ENCODE measurements around the gene SYT14.

DNA sequence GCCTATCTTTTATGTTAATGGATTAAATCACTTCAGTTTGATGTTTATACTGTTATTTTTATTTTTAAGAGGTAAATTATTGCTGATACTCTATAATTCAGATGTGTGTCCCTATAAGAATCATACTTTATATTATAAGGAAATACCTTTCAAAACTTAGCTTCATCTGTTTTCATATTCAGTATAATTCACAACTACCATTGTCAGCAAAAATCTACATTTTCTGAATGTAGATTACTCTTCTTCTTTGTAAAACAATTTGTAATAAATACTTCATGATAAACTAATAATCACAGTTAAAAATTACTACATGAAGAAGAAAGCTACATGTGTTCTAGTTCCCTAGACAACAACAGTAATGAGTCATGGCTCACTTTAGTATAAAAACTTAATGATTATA lies 179.2 kb downstream of the SYT14 start:
- no peak for TF ChIP-seq EZH2 (IDR thresholded peaks at IDR 0.05)
- no peak for TF ChIP-seq FOXP2 (optimal IDR thresholded peaks at IDR 0.05; ENCODE audit: control extremely low read depth, extremely low read length, insufficient read depth)

Data from SK-N-MC (cell line).